Panc1 (cell line): ENCODE measurements around the gene ATP6V1G1. TPM values are rescaled to one million over a fixed set of nuclear protein-coding genes. Genes with fewer than 3 reads are reported as not detected.
"Not testable (repeated sequence)": the region's sequence is repeated elsewhere in the genome, so short reads cannot be mapped to it uniquely, and the experiment has no call there.

Experiments used
- ATAC-seq: fragments of 200-7000 bp; cut with Tn5 transposase; 2 replicates; pipeline ENCODE4 v1.9.1; 2020; ENCODE audit warnings: mild to moderate bottlenecking, moderate library complexity
- BruUV-seq: library from RNA; stranded (reverse); fragments of 400-500 nt; replicated peaks from 2 replicates; lab custom pipeline; 2021; lab: Mats Ljungman, UMichigan
- CTCF ChIA-PET: fragments of 300-600 bp; sonication (Branson Sonifier 250); formaldehyde crosslinking; loops from one replicate; lab custom pipeline; 2022; ENCODE audit warnings: antibody characterized with exemption; lab: Charles Lee
- POLR2A ChIA-PET: fragments of 300-600 bp; sonication (Branson Sonifier 250); formaldehyde crosslinking; loops from one replicate; lab custom pipeline; 2022; ENCODE audit warnings: antibody characterized with exemption; lab: Charles Lee
- DNase-seq: peaks from one replicate; pipeline ENCODE4 v3.0.0-alpha.2; 2010; ENCODE audit warnings: low read depth, low spot score
- H3K27ac ChIP-seq: 2 replicates; pipeline ENCODE4 v1.5.1; 2011; ENCODE audit warnings: mild to moderate bottlenecking, low read length, inconsistent platforms
- H3K27me3 ChIP-seq: fragments of 200-500 bp; sonication (Bioruptor generic); 2 replicates; pipeline ENCODE4 v1.6.0; 2014; ENCODE audit warnings: low read length, inconsistent platforms; ENCODE audit not compliant: control insufficient read depth, insufficient read depth
- H3K36me3 ChIP-seq: fragments of 200-500 bp; sonication (Bioruptor generic); 2 replicates; pipeline ENCODE4 v1.5.1; 2014; ENCODE audit warnings: inconsistent platforms, mild to moderate bottlenecking, low read length, moderate library complexity; ENCODE audit not compliant: control insufficient read depth, insufficient read depth
- H3K4me1 ChIP-seq: 2 replicates; pipeline ENCODE4 v1.5.1; 2011; ENCODE audit warnings: inconsistent platforms, mild to moderate bottlenecking, low read length, moderate library complexity; ENCODE audit not compliant: control insufficient read depth, insufficient read depth
- H3K4me3 ChIP-seq, 2 experiments: 2 replicates each; pipeline ENCODE4 v1.5.1; 2011 to 2012; ENCODE audit warnings: low read depth in 2 of 2, low read length in 2 of 2, mild to moderate bottlenecking in 2 of 2, inconsistent platforms in 1 of 2, moderate library complexity in 1 of 2
- H3K9me3 ChIP-seq: fragments of 200-500 bp; sonication (Bioruptor generic); 2 replicates; pipeline ENCODE4 v1.5.1; 2014; ENCODE audit warnings: low read depth, mild to moderate bottlenecking, inconsistent platforms, low read length, moderate library complexity; ENCODE audit not compliant: control insufficient read depth, insufficient read depth
- POLR2AphosphoS5 ChIP-seq: IDR thresholded peaks from 2 replicates; pipeline ENCODE4 v1.6.1; 2012; ENCODE audit warnings: mild to moderate bottlenecking, low read depth, low read length, moderate library complexity
- REST ChIP-seq, 2 experiments: IDR thresholded peaks; 2 replicates each; pipeline ENCODE4 v1.6.1; 2011 to 2012; ENCODE audit warnings: low read depth in 2 of 2, control low read depth in 1 of 2, low read length in 1 of 2, mild to moderate bottlenecking in 1 of 2, moderate library complexity in 1 of 2; ENCODE audit not compliant: insufficient read depth in 1 of 2
- SIN3A ChIP-seq: IDR thresholded peaks from 2 replicates; pipeline ENCODE4 v1.6.1; 2012; ENCODE audit warnings: low read depth, mild to moderate bottlenecking, low read length, moderate library complexity, borderline replicate concordance; ENCODE audit not compliant: insufficient read depth
- TCF7L2 ChIP-seq: IDR thresholded peaks from 2 replicates; pipeline ENCODE4 v1.6.1; 2011; ENCODE audit warnings: mild to moderate bottlenecking, low read depth, low read length, inconsistent platforms
- in situ Hi-C: cut with HindIII; loops from 2 replicates; pipeline ENCODE4 v1.10.0; 2016; ENCODE audit warnings: low sequenced_read_pairs, low pct_unique_long_range_greater_than_20kb
- intact Hi-C: fragments of 100-400 bp; cut with micrococcal nuclease; formaldehyde crosslinking; loops from one replicate; pipeline ENCODE4 v1.10.0; 2022; ENCODE audit not compliant: unreplicated experiment
- total RNA-seq: library from RNA; stranded (reverse); gene quantifications from one replicate; pipeline ENCODE4 v1.2.1, GENCODE V29; 2021; ENCODE audit not compliant: unreplicated experiment
- TF ChIP-seq, protein P1 (sequence below): fragments of 450-650 bp; IDR thresholded peaks from 2 replicates; pipeline ENCODE4 v1.5.1; 2017; ENCODE audit warnings: mild to moderate bottlenecking

Gene ATP6V1G1
- total RNA-seq, 1 experiment from 2014 or later, result 71.8 TPM

GRCh38 chr9:114572199-114572598 lies 15.4 kb upstream of the ATP6V1G1 start:
- TF ChIP-seq SIN3A (no peak), REST (IDR thresholded peaks at IDR 0.05; ENCODE audit: insufficient read depth in 1 of 2, low read depth in 2 of 2, low read length in 1 of 2) (no peak), POLR2AphosphoS5 (no peak), TCF7L2 (no peak)
- TF ChIP-seq, protein P1, sequence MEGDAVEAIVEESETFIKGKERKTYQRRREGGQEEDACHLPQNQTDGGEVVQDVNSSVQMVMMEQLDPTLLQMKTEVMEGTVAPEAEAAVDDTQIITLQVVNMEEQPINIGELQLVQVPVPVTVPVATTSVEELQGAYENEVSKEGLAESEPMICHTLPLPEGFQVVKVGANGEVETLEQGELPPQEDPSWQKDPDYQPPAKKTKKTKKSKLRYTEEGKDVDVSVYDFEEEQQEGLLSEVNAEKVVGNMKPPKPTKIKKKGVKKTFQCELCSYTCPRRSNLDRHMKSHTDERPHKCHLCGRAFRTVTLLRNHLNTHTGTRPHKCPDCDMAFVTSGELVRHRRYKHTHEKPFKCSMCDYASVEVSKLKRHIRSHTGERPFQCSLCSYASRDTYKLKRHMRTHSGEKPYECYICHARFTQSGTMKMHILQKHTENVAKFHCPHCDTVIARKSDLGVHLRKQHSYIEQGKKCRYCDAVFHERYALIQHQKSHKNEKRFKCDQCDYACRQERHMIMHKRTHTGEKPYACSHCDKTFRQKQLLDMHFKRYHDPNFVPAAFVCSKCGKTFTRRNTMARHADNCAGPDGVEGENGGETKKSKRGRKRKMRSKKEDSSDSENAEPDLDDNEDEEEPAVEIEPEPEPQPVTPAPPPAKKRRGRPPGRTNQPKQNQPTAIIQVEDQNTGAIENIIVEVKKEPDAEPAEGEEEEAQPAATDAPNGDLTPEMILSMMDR, result no peak
- H3K27me3 ChIP-seq, result no peaks in the 10 kb centered on the region
- no peak overlapping the region for H3K27ac ChIP-seq
- no TSS peak for BruUV-seq
- DNase-seq (no peak), ATAC-seq (no peak)
- POLR2A ChIA-PET, result interaction anchor here (1.0 kb wide), 1 partner anchor 858 kb away, joined by 3 read pairs; no protein-coding TSS in a partner anchor
- intact Hi-C loops, result no loop called here
- no peaks in the 10 kb centered on the region for H3K36me3 ChIP-seq
- no peaks in the 10 kb centered on the region for H3K9me3 ChIP-seq
- no peak overlapping the region for H3K4me3 ChIP-seq
- H3K4me1 ChIP-seq, result no peaks in the 10 kb centered on the region
- in situ Hi-C loops, result no loop called here
- CTCF ChIA-PET, result interaction anchor here (0.7 kb wide), 1 partner anchor 11 kb away, joined by 4 read pairs; no protein-coding TSS in a partner anchor

GRCh38 chr9:114574438-114574837 lies 13.1 kb upstream of the ATP6V1G1 start:
- ATAC-seq, result no peak
- ChIA-PET CTCF (no interaction called here), POLR2A (interaction anchor here (0.7 kb wide), 1 partner anchor 702 kb away, joined by 12 read pairs; no protein-coding TSS in a partner anchor)
- no peaks in the 10 kb centered on the region for H3K27me3 ChIP-seq
- H3K27ac ChIP-seq, result no peak overlapping the region
- DNase-seq, result no peak
- TF ChIP-seq POLR2AphosphoS5 (no peak), SIN3A (no peak), TCF7L2 (no peak), REST (IDR thresholded peaks at IDR 0.05; ENCODE audit: insufficient read depth in 1 of 2, low read depth in 2 of 2, low read length in 1 of 2) (no peak)
- TF ChIP-seq, protein P1, result no peak
- in situ Hi-C loops, result no loop called here
- no peak overlapping the region for H3K4me3 ChIP-seq
- BruUV-seq, result no TSS peak
- H3K36me3 ChIP-seq, result no peaks in the 10 kb centered on the region
- intact Hi-C loops, result no loop called here
- H3K4me1 ChIP-seq, result no peaks in the 10 kb centered on the region
- H3K9me3 ChIP-seq, result no peaks in the 10 kb centered on the region

GRCh38 chr9:114576779-114577178 lies 10.8 kb upstream of the ATP6V1G1 start:
- in situ Hi-C loops, H3K27ac ChIP-seq, H3K4me3 ChIP-seq, H3K27me3 ChIP-seq, BruUV-seq, DNase-seq, intact Hi-C loops, ATAC-seq, H3K4me1 ChIP-seq, H3K9me3 ChIP-seq, POLR2A ChIA-PET, H3K36me3 ChIP-seq: not testable (repeated sequence)
- CTCF ChIA-PET, result interaction anchor here (0.5 kb wide), 1 partner anchor 42 kb away, joined by 14 read pairs; no protein-coding TSS in a partner anchor
